Stimulated activated CD8-positive, alpha-beta memory T cell treated with anti-CD3 and anti-CD28 coated beads, Interleukin-15, amount 100 ng/mL, for 4 hours (primary cell): ENCODE measurements around the gene SLCO2B1.

Experiments
- DNase-seq, 2 donors: peaks; one replicate each; pipeline ENCODE4 v3.0.0-alpha.2; 2020; ENCODE audit warnings: low read depth in 2 of 2

SLCO2B1 gene

DNA sequence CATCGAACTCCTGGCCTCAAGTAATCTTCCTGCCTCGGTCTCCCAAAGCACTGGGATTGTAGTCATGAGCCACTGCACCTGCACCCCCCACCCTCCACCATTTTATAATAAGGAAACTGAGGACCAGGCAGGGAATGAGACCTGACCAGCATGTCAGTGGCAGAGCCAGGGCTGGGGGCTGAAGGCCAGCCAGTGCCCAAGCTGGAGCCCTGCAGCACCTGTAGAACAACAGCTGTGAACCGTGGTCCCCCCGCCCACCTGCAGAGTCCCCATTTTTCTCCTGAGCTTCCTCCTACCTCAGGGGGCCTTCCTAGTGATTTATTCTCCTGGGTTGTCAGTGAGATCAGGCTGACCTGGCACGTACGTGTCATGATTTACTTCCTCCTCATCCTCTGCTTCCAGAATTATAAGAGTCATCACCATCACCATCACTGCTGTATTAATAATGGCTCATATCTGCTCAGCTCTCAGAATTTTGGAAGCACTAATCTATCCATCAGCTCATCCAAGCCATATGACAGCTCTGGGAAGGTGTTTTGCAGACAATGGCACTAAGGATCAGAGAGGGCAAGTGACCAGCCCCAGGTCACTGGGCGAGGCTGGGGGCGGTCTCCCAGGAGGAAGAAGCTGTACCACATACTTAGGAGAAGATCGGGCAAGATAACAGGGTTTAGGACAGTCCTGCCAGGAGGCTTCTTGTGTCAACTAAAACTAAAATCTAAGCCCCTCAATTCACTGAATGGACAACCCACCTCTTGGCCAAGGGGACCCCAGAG lies 5.5 kb upstream of the SLCO2B1 start:
- DNase-seq, result no peak

GRCh38 chr11:75145972-75146519 lies 4.9 kb upstream of the SLCO2B1 start:
- DNase-seq, result no peak

DNA sequence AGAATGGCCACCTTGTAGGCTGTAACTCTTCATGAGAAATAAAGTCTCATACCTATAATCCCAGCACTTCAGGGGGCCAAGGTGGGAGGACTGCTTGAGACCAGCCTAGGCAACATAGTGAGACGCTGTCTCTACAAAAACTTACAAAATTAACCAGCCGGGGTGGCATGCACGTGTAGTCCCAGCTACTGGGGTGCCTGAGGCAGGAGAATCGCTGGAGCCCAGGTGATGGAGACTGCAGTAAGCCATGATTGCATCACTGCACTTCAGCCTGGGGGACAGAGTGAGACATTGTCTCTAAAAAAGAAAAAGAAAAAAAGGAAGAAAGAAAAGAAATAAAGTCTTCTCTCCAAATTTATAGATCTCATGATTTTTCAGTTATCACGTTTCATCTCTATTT lies 4.2 kb upstream of the SLCO2B1 start:
- no peak for DNase-seq

- DNase-seq, result no peak
Measured at GRCh38 chr11:75147191-75147874, 3.6 kb upstream of the SLCO2B1 start.

DNA sequence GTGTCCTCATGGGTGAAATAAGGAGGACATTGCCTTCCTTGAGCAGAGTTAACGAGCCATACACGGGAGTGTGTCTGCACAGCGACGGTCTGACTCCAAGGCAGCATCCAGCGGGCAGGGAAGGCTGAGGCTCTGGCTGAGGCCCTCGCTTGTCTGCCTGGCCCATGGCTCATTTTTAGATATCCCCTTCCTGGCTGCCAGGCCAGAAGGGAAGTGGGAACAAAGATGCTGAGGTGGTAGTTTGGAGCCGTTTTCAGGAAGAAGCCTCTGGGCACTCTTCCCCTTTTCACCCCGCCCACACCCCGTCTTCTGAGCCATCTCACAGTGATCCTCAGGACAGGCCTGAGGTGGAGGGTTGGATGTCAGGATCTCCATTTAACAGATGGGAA lies 3.0 kb upstream of the SLCO2B1 start:
- no peak for DNase-seq

DNA sequence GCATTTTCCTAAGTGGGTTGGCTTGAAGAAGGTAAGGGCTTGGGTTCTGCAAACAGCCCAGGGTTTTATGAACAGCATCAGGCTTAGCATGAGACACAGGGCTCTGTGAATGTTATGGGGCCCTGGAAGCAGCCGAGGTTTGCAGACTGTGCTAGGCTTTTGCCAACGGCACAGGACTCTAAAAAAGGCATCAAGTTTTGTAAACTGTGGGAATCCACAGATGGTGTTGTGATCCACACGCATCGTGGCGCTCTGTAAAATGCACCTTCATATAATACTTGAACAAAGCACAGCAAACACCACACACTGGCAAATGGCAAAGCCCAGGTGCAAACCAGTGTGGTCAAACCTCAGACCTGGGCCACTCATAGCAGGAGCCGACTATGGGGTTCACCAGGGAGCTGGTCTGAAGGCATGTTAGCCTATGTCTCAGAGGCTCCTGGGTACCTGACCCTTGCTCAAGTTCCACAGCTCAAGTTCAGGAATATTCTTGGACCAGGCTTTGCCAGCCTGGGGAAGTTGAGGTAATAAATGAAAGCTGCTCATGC lies 2.4 kb upstream of the SLCO2B1 start:
- no peak for DNase-seq

- DNase-seq, result no peak
Measured at GRCh38 chr11:75149766-75150465, 991 bp upstream of the SLCO2B1 start.

DNA sequence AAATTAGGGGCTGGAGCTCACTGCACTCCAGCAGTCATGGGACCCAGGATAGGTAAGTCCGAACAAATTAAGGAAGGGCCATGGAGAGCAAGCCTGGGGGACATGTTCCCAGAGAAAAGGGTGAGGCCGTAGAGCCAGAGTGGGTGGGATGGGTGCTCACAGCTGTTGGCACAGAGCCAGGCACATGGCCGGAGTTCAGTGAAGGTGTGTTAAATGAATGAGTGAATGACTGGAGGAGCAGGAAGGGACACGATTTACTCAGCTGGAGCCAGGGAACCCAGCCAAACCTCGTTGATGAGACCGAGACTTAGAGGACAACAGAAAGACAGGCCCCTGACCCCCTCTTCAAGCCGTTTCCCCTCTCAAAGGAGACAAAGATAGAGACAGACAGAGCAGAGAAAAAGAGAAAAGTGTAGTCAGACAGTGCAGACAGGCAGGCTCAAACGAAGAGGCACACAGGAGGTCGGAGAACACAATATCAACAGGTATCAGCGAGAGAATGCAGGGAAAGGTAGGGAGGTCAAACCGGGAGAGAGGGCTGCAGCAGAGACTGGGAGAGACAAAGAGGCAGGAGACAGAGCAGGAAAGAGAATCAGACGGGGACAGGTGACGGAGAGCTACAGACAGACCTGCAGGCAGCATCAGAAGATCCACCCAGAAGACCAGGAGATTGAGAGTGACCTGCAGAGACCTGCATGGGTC lies 590 bp downstream of the SLCO2B1 start:
- no peak for DNase-seq

DNA sequence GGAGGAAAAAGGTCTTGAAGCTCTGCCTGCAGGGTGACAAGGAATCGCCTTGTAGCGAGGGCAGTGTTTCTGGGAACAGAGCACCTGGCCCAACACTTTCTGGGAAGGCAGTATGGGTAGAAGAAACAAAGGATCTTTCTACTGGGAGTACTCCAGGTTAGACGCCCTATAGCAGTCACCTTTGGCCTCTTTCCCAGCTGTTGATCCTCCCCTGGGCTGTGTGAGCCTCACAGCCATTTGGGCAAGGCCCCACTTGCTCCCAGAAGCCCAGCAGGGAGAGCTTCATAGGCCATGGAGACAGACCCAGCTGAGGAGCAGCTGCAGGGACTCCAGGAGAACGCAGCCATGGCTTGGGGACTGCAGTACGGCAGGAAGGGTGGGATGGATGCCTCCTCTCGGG lies 1.2 kb downstream of the SLCO2B1 start:
- DNase-seq, result no peak

- no peak for DNase-seq
Measured at GRCh38 chr11:75152651-75153427, 1.9 kb downstream of the SLCO2B1 start.

DNA sequence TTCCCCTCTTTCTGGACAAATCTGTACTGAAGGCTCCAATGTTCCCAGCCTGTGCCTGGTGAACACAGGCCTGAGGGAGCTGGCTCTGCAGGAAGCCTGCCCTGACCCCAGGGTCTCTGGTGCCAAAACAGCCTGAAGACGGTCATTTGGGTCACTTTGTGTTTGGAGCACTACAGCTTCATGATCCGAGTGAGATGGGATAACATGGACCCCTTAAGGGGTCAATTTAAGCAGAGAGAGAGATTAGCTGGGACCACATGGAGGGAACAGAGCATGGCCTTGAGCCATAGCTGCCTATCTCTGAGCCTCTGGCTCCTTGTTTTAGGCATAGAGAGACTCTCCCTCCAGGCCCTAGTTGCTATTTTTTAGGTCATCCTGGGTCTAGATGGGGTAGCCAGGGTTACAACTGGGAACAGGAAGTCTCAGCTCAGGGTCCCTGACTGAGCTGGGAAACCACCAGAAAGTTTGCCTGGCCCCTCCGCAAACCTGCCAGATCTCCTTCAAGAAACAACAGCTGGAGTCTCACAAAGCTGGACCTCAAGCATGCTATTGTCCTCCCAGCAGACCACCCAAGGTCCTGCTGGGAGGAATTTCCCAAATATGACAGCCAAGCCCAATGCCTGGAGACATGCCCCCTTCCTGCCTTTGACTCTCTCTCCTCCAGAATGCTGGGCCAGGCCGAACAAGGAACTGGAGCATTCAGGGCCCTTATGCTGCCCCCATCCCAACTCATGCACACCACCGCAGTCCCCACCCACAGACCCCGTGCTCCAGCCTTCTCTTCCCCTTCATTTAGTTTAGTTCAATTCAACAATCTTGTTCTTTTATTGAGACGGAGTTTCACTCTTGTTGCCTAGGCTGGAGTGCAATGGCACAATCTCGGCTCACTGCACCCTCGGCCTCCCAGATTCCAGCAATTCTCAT lies 4.0 kb downstream of the SLCO2B1 start:
- DNase-seq, result no peak

DNA sequence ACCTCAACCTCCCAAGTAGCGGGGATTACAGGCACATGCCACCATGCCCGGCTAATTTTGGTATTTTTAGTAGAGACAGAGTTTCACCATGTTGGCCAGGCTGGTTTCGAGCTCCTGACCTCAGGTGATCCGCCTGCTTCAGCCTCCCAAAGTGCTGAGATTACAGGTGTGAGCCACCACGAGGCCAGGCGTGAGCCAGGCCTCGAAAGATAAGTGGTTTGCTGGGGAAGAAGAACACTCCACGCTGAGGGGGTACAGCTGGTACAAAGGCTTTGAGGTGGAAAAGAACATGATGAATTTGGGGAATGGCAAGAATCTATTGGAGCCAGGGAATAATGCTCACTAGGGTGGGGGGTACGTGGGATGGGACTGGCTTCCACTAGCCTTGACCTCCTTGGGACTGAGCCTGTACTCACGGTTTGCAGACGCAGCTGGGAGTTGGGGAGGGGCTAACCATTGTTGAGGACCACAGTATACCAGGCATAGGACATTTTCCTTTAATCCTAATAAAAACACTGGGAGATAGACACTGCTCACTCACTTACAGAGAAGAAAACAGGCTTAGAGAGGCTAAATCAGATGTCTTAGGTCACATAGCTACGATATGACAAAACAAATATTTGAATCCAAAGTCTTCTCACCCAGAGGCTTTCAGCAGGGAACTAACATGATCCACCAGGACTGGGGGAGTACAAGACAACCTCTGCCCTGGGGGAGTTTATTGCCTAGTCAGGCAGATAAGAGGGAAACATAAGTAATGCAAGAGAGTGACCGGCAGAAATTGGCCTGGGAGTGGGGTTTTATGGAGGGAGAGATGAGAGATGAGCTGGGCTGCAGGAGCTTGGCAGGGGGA lies 4.9 kb downstream of the SLCO2B1 start:
- DNase-seq, result no peak

DNA sequence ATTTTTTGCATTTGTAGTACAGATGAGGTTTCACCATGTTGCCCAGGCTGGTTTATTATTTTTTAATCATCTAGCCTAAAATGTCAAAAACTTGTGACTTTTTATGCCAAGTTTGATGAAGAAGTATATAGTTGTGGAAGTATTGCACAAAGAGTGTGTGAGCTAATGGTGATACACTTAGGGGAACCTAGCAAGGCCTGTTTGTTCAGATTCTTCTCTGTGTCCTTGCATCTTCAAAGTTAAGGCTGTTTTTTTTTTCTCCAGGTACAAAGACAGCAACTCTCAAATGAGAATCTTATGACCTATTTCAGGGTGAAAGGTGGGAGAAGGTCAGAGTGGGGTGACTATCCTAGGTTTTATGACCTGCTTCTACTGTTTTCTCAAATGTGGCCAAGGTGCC lies 7.3 kb downstream of the SLCO2B1 start:
- no peak for DNase-seq

DNA sequence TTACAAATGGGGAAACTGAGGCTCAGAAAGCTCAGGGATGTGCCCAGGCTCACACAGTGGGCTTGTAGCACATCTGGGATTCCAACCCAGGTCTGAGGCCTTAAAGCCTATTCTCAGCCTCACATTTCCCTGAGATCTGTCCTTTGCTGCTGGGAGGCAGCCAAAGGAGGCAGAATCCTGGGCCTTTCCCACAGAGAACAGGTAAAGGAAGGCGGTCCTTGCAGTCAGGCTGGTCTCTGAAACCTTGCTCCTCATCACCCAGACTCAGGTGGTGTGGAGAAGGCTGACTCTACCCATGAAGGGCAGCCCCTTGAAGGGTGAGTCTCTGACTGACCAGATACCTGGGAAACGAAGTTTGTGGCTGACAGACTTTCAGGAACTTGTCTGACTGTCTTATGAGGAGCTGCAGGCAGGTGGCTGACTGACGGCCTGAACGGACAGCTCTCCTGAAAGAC lies 7.8 kb downstream of the SLCO2B1 start:
- no peak for DNase-seq

- no peak for DNase-seq
Measured at GRCh38 chr11:75159151-75159953, 8.4 kb downstream of the SLCO2B1 start.

DNA sequence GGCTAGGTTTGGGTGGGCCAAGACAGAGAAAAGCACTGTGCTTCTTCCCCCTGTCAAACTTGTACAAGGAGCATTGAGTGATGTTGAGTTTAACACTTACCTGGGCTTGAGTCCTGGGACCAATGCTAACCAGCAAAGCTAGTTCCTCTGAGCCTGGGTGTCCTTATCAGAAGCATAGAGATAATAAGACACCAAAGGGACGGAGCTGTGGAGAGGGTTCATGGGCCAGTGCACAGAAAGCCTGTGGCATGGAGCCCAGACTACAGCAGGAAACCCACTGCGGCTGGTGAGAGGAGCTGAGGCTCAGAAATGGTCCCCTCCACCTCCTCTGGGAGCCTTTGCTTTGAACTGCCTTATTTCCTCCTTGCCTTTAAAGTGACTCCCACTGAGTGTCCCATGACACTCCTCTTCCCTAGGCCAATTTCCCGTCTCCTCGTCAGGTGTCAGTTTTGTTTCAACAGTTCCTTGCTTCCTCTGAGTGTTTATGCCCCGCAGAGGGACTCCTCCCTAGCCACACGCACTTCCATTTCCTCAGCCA lies 9.4 kb downstream of the SLCO2B1 start:
- no peak for DNase-seq

DNA sequence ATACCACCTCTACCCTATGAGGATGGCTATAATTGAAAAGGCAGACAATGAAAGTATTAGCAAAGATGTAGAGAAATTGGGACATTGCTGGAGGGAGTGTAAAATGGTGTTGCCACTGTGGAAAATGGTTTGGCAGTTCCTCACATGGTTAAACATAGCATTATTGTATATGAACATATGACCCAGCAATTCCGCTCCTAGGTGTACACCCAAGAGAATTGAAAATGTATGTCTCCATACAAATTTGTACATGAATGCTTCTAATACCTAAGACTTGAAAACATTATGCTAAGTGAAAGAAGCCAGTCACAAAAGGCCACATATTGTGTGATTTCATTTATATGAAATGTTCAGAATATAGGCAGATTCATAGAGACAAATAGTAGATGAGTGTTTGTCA lies 10.0 kb downstream of the SLCO2B1 start:
- no peak for DNase-seq
